HCT116 (cell line): Measurements from ENCODE around the gene RPUSD2. TPM values are rescaled to one million over a fixed set of nuclear protein-coding genes. Genes with fewer than 3 reads are reported as not detected.

Experiments
- ATAC-seq: fragments of 200-7000 bp; cut with Tn5 transposase; 2 replicates; pipeline ENCODE4 v1.9.1; 2020; ENCODE audit warnings: mild to moderate bottlenecking, moderate library complexity
- BruUV-seq: library from RNA; stranded (reverse); fragments of 400-500 nt; replicated peaks from 2 replicates; lab custom pipeline; 2021; lab: Mats Ljungman, UMichigan
- CTCF ChIA-PET: fragments of 300-600 bp; sonication (Branson Sonifier 250); formaldehyde crosslinking; loops from one replicate; lab custom pipeline; 2021; ENCODE audit warnings: antibody characterized with exemption; lab: Charles Lee
- POLR2A ChIA-PET: fragments of 300-600, 350-600 bp; sonication (Branson Sonifier 250); formaldehyde crosslinking; loops from one replicate; lab custom pipeline; 2021; ENCODE audit warnings: antibody characterized with exemption; lab: Charles Lee
- RAD21 ChIA-PET, 2 experiments: fragments of 300-600 bp; sonication (Branson Sonifier 250); formaldehyde crosslinking; loops; one replicate each; lab custom pipeline; 2023; ENCODE audit warnings: low total read pairs in 2 of 2; ENCODE audit not compliant: uncharacterized antibody in 2 of 2, unreplicated experiment in 2 of 2, low non-redundant PET in 1 of 2; lab: Charles Lee
- DNase-seq: peaks from one replicate; pipeline ENCODE4 v3.0.0-alpha.2; 2010; ENCODE audit warnings: low read depth, low spot score
- H2AFZ ChIP-seq: fragments of 200-600 bp; shearing (Covaris generic), sonication (generic); 2 replicates; pipeline ENCODE4 v1.6.1; 2017; ENCODE audit warnings: low read depth, mixed run types, mixed read lengths, antibody characterized with exemption, low read length; ENCODE audit not compliant: poor library complexity, severe bottlenecking
- H3K27ac ChIP-seq: 2 replicates; pipeline ENCODE4 v1.5.1; 2012; ENCODE audit warnings: low read depth, low read length
- H3K27me3 ChIP-seq: fragments of 200-600 bp; sonication (generic); 2 replicates; pipeline ENCODE4 v1.6.1; 2016; ENCODE audit warnings: mixed run types, low read length, mixed read lengths; ENCODE audit not compliant: insufficient read depth
- H3K36me3 ChIP-seq, 2 experiments: fragments of 200-500 bp in 1 of 2; fragments of 200-600 bp in 1 of 2; sonication (Bioruptor generic) in 1 of 2; sonication (generic) in 1 of 2; 2 replicates each; pipeline versions ENCODE4 v1.5.1 to v1.6.1; 2014 to 2016; ENCODE audit warnings: low read length in 2 of 2, inconsistent platforms in 1 of 2, mixed read lengths in 1 of 2, mixed run types in 1 of 2; ENCODE audit not compliant: insufficient read depth in 2 of 2, control insufficient read depth in 1 of 2
- H3K4me1 ChIP-seq, 2 experiments: fragments of 200-600 bp in 1 of 2; sonication (generic) in 1 of 2; 2 replicates each; pipeline versions ENCODE4 v1.5.1 to v1.6.1; 2012 to 2017; ENCODE audit warnings: low read length in 2 of 2, inconsistent platforms in 1 of 2, mild to moderate bottlenecking in 1 of 2, mixed read lengths in 1 of 2, mixed run types in 1 of 2, moderate library complexity in 1 of 2; ENCODE audit not compliant: insufficient read depth in 2 of 2, control insufficient read depth in 1 of 2
- H3K4me2 ChIP-seq: fragments of 200-600 bp; sonication (generic); 2 replicates; pipeline ENCODE4 v1.6.1; 2017; ENCODE audit warnings: mixed run types, low read length, mixed read lengths
- H3K4me3 ChIP-seq, 2 experiments: fragments of 200-600 bp in 1 of 2; sonication (generic) in 1 of 2; replicated peaks in 1 of 2; 2 replicates each; pipeline ENCODE4 v1.5.1; 2011 to 2016; ENCODE audit warnings: low read length in 2 of 2, control low read depth in 1 of 2, low read depth in 1 of 2, mild to moderate bottlenecking in 1 of 2, mixed read lengths in 1 of 2, mixed run types in 1 of 2
- H3K79me2 ChIP-seq: fragments of 200-600 bp; sonication (generic); 2 replicates; pipeline ENCODE4 v1.6.1; 2017; ENCODE audit warnings: mild to moderate bottlenecking, mixed run types, low read length, moderate library complexity, mixed read lengths; ENCODE audit not compliant: insufficient read depth
- H3K9ac ChIP-seq: fragments of 200-600 bp; sonication (generic); 2 replicates; pipeline ENCODE4 v1.6.1; 2016; ENCODE audit warnings: low read length, mixed read lengths
- H3K9me2 ChIP-seq: fragments of 200-600 bp; sonication (generic), shearing (Covaris generic); 2 replicates; pipeline ENCODE4 v1.6.1; 2017; ENCODE audit warnings: mixed run types, mild to moderate bottlenecking, moderate library complexity; ENCODE audit not compliant: insufficient read depth
- H3K9me3 ChIP-seq, 2 experiments: fragments of 200-500 bp in 1 of 2; fragments of 200-600 bp in 1 of 2; sonication (Bioruptor generic) in 1 of 2; sonication (generic) in 1 of 2; 2 replicates each; pipeline ENCODE4 v1.6.1; 2014 to 2017; ENCODE audit warnings: low read length in 2 of 2, mixed read lengths in 2 of 2, inconsistent platforms in 1 of 2, low read depth in 1 of 2, mild to moderate bottlenecking in 1 of 2, mixed run types in 1 of 2, moderate library complexity in 1 of 2; ENCODE audit not compliant: control insufficient read depth in 1 of 2, insufficient read depth in 1 of 2
- H4K20me1 ChIP-seq: fragments of 200-600 bp; sonication (generic), shearing (Covaris generic); 2 replicates; pipeline ENCODE4 v1.6.1; 2017; ENCODE audit warnings: mixed run types, mild to moderate bottlenecking, moderate library complexity; ENCODE audit not compliant: insufficient read depth
- CBX3 ChIP-seq: IDR thresholded peaks from 2 replicates; pipeline ENCODE4 v1.6.1; 2012; ENCODE audit warnings: low read depth
- CEBPB ChIP-seq: IDR thresholded peaks from 2 replicates; pipeline ENCODE4 v1.6.1; 2012; ENCODE audit warnings: low read depth
- CTCF ChIP-seq, 3 experiments: fragments of 200-600 bp in 1 of 3; sonication (generic) in 1 of 3; IDR thresholded peaks in 2 of 3; conservative IDR thresholded peaks in 1 of 3; 2 replicates each; pipeline ENCODE4 v1.5.1; 2012 to 2017; ENCODE audit warnings: low read depth in 2 of 3, low read length in 2 of 3, antibody characterized with exemption in 1 of 3, borderline replicate concordance in 1 of 3, control low read depth in 1 of 3, mild to moderate bottlenecking in 1 of 3, mixed read lengths in 1 of 3, mixed run types in 1 of 3, moderate library complexity in 1 of 3; ENCODE audit not compliant: insufficient read depth in 1 of 3
- EGR1 ChIP-seq: IDR thresholded peaks from 2 replicates; pipeline ENCODE4 v1.6.1; 2012; ENCODE audit warnings: low read depth
- ELF1 ChIP-seq: IDR thresholded peaks from 2 replicates; pipeline ENCODE4 v1.6.1; 2012; ENCODE audit warnings: low read depth, borderline replicate concordance
- EZH2 ChIP-seq: fragments of 200-600 bp; sonication (generic); IDR thresholded peaks from 2 replicates; pipeline ENCODE4 v1.6.1; 2017; ENCODE audit warnings: antibody characterized with exemption, mixed run types
- MAX ChIP-seq: IDR thresholded peaks from 2 replicates; pipeline ENCODE4 v1.6.1; 2012
- POLR2A ChIP-seq: IDR thresholded peaks from 2 replicates; pipeline ENCODE4 v1.7.0; 2011; ENCODE audit warnings: borderline replicate concordance; ENCODE audit not compliant: insufficient read depth, insufficient read length; ENCODE audit errors: extremely low read depth
- POLR2AphosphoS5 ChIP-seq: IDR thresholded peaks from 2 replicates; pipeline ENCODE4 v1.6.1; 2011; ENCODE audit warnings: mild to moderate bottlenecking, low read depth, low read length, moderate library complexity
- REST ChIP-seq: IDR thresholded peaks from 2 replicates; pipeline ENCODE4 v1.6.1; 2012; ENCODE audit warnings: low read depth
- SIN3A ChIP-seq: IDR thresholded peaks from 2 replicates; pipeline ENCODE4 v1.6.1; 2012; ENCODE audit warnings: low read depth
- SP1 ChIP-seq: IDR thresholded peaks from 2 replicates; pipeline ENCODE4 v1.6.1; 2012; ENCODE audit warnings: low read depth
- SRF ChIP-seq: IDR thresholded peaks from 2 replicates; pipeline ENCODE4 v1.6.1; 2012; ENCODE audit warnings: low read depth
- TCF7L2 ChIP-seq: IDR thresholded peaks from 2 replicates; pipeline ENCODE4 v1.7.0; 2011; ENCODE audit warnings: borderline replicate concordance, inconsistent platforms; ENCODE audit not compliant: insufficient read depth, insufficient read length; ENCODE audit errors: extremely low read depth
- YY1 ChIP-seq: IDR thresholded peaks from 2 replicates; pipeline ENCODE4 v1.6.1; 2011; ENCODE audit warnings: low read length, low read depth, moderate library complexity, mild to moderate bottlenecking; ENCODE audit not compliant: insufficient replicate concordance; ENCODE audit errors: extremely low read depth
- ZBTB33 ChIP-seq: IDR thresholded peaks from 2 replicates; pipeline ENCODE4 v1.6.1; 2011; ENCODE audit warnings: mild to moderate bottlenecking, low read length, moderate library complexity; ENCODE audit not compliant: insufficient replicate concordance; ENCODE audit errors: extremely low read depth
- ZNF274 ChIP-seq: fragments of 200-500 bp; sonication (Bioruptor generic); IDR thresholded peaks from 2 replicates; pipeline ENCODE4 v1.6.1; 2014; ENCODE audit warnings: mild to moderate bottlenecking, low read depth, low read length, inconsistent platforms
- intact Hi-C: fragments of 100-400 bp; cut with micrococcal nuclease; formaldehyde crosslinking; loops from 2 replicates; pipeline ENCODE4 v1.10.0; 2022
- total RNA-seq: library from RNA; stranded (reverse); gene quantifications from one replicate; pipeline ENCODE4 v1.2.1, GENCODE V29; 2021; ENCODE audit not compliant: unreplicated experiment

The RPUSD2 gene
- total RNA-seq, 1 experiment from 2014 or later: 22.5 TPM

GRCh38 chr15:40523611-40524010 is 45.5 kb upstream of the RPUSD2 start:
- no peaks in the 10 kb centered on the region for H3K79me2 ChIP-seq
- H3K4me2 ChIP-seq: no peak overlapping the region
- peaks cover 0 to 6% of the 10 kb centered on the region in 2 experiments; a peak in 3 of 4 replicates for H3K4me1 ChIP-seq
- RAD21 ChIA-PET: no interaction called here
- no peak overlapping the region for H3K27ac ChIP-seq
- ATAC-seq (no peak), DNase-seq (no peak)
- no peak for TF ChIP-seq MAX
- no peak for TF ChIP-seq POLR2A
- no peak for TF ChIP-seq EZH2
- TF ChIP-seq CBX3: no peak
- TF ChIP-seq POLR2AphosphoS5: no peak
- no peak for TF ChIP-seq TCF7L2
- no peak for TF ChIP-seq ZNF274
- TF ChIP-seq ELF1: no peak
- TF ChIP-seq EGR1: no peak
- no peak for TF ChIP-seq SIN3A
- no peak for TF ChIP-seq SP1
- no peak for TF ChIP-seq CTCF (IDR thresholded peaks at IDR 0.05 in 2 of 3, conservative IDR thresholded peaks at IDR 0.05 in 1 of 3; ENCODE audit: borderline replicate concordance in 1 of 3, insufficient read depth in 1 of 3, low read depth in 2 of 3, low read length in 2 of 3)
- TF ChIP-seq REST: no peak
- TF ChIP-seq YY1: no peak
- no peak for TF ChIP-seq SRF
- TF ChIP-seq ZBTB33: no peak
- TF ChIP-seq CEBPB: no peak
- H2AFZ ChIP-seq: no peak overlapping the region
- intact Hi-C loops: no loop called here
- H3K36me3 ChIP-seq: no peaks in the 10 kb centered on the region
- H3K9ac ChIP-seq: no peak overlapping the region
- POLR2A ChIA-PET: interaction anchor here (0.5 kb wide), 1 partner anchor 22 kb away, joined by 3 read pairs; no protein-coding TSS in a partner anchor
- H3K27me3 ChIP-seq: no peaks in the 10 kb centered on the region
- no peaks in the 10 kb centered on the region for H3K9me3 ChIP-seq
- no peaks in the 10 kb centered on the region for H4K20me1 ChIP-seq
- CTCF ChIA-PET: interaction anchor here (1.1 kb wide), 1 partner anchor 368 kb away, joined by 3 read pairs; no protein-coding TSS in a partner anchor
- no peak overlapping the region for H3K4me3 ChIP-seq
- no peaks in the 10 kb centered on the region for H3K9me2 ChIP-seq
- no TSS peak for BruUV-seq
